A673 (cell line): ENCODE measurements around the gene C1QTNF4. TPM values are rescaled to one million over a fixed set of nuclear protein-coding genes. Genes with fewer than 3 reads are reported as not detected.

Experiments used
- BruUV-seq: library from RNA; stranded (reverse); fragments of 400-500 nt; replicated peaks from 2 replicates; lab custom pipeline; 2021; lab: Mats Ljungman, UMichigan
- CTCF ChIA-PET: fragments of 300-600 bp; sonication (Branson Sonifier 250); formaldehyde crosslinking; loops from one replicate; lab custom pipeline; 2022; ENCODE audit warnings: antibody characterized with exemption; lab: Charles Lee
- POLR2A ChIA-PET: fragments of 300-600 bp; sonication (Branson Sonifier 250); formaldehyde crosslinking; loops from one replicate; lab custom pipeline; 2022; ENCODE audit warnings: antibody characterized with exemption; ENCODE audit not compliant: low non-redundant PET; lab: Charles Lee
- DNase-seq: peaks from one replicate; pipeline ENCODE4 v3.0.0-alpha.2; 2015; ENCODE audit warnings: low spot score
- H3K27ac ChIP-seq: fragments of 200-600 bp; sonication (generic); 2 replicates; pipeline ENCODE4 v1.5.1; 2016; ENCODE audit warnings: mixed run types, low read depth, mild to moderate bottlenecking, mixed read lengths, antibody characterized with exemption, low read length; ENCODE audit not compliant: poor library complexity, severe bottlenecking
- H3K27me3 ChIP-seq: fragments of 200-600 bp; sonication (generic); replicated peaks from 2 replicates; pipeline ENCODE4 v1.6.1; 2017; ENCODE audit warnings: mixed run types, low read depth, mild to moderate bottlenecking, mixed read lengths, antibody characterized with exemption, low read length; ENCODE audit not compliant: insufficient read depth, poor library complexity
- H3K36me3 ChIP-seq: fragments of 200-600 bp; sonication (generic); 2 replicates; pipeline ENCODE4 v1.6.1; 2016; ENCODE audit warnings: mixed run types, mild to moderate bottlenecking, mixed read lengths, antibody characterized with exemption, low read length; ENCODE audit not compliant: insufficient read depth, poor library complexity, severe bottlenecking
- H3K4me1 ChIP-seq: fragments of 200-600 bp; sonication (generic); 2 replicates; pipeline ENCODE4 v1.6.1; 2017; ENCODE audit warnings: mixed run types, mild to moderate bottlenecking, mixed read lengths, antibody characterized with exemption, low read length; ENCODE audit not compliant: insufficient read depth, poor library complexity, severe bottlenecking
- H3K4me3 ChIP-seq: fragments of 200-600 bp; sonication (generic); 2 replicates; pipeline ENCODE4 v1.5.1; 2016; ENCODE audit warnings: low read depth, mixed run types, mild to moderate bottlenecking, mixed read lengths, low read length; ENCODE audit not compliant: poor library complexity, severe bottlenecking
- H3K9me3 ChIP-seq: fragments of 200-600 bp; sonication (generic); 2 replicates; pipeline ENCODE4 v1.6.1; 2016; ENCODE audit warnings: mixed run types, low read depth, mild to moderate bottlenecking, mixed read lengths, antibody characterized with exemption, low read length; ENCODE audit not compliant: poor library complexity, severe bottlenecking
- CTCF ChIP-seq: fragments of 300-800, 200-600 bp; sonication (generic); conservative IDR thresholded peaks from 2 replicates; pipeline ENCODE4 v1.5.1; 2017; ENCODE audit warnings: low read depth, mild to moderate bottlenecking, antibody characterized with exemption, low read length, moderate library complexity, mixed read lengths
- EZH2 ChIP-seq: fragments of 200-600 bp; sonication (generic); IDR thresholded peaks from 2 replicates; pipeline ENCODE4 v1.6.1; 2017; ENCODE audit warnings: borderline replicate concordance, low read depth, mild to moderate bottlenecking, mixed read lengths, antibody characterized with exemption, low read length; ENCODE audit not compliant: poor library complexity, severe bottlenecking
- intact Hi-C: fragments of 100-400 bp; cut with micrococcal nuclease; formaldehyde crosslinking; loops from one replicate; pipeline ENCODE4 v1.10.0; 2022; ENCODE audit not compliant: unreplicated experiment
- total RNA-seq: library from RNA; stranded (reverse); gene quantifications from 2 replicates; pipeline ENCODE4 v1.2.3, GENCODE V29; 2021

C1QTNF4 gene
- total RNA-seq, 1 experiment from 2014 or later = 0.41 TPM

- intact Hi-C loops = no loop called here
- TSS peak; percentile 74 for BruUV-seq
- DNase-seq = peak; percentile 98
- peak within 1 kb of the TSS; percentile 89 for H3K27ac ChIP-seq
- TF ChIP-seq CTCF (no peak), EZH2 (no peak)
- ChIA-PET CTCF (no interaction called here), POLR2A (interaction anchor here (0.6 kb wide), 1 partner anchor 59 kb away, joined by 4 read pairs; no protein-coding TSS in a partner anchor)
- H3K4me1 ChIP-seq = peaks cover 25% of the 10 kb centered on the region
- peak within 1 kb of the TSS; percentile 69 for H3K4me3 ChIP-seq
- no peaks in the 10 kb centered on the region for H3K9me3 ChIP-seq
- peaks cover 70% of the 10 kb centered on the region for H3K36me3 ChIP-seq
- H3K27me3 ChIP-seq = no peaks in the 10 kb centered on the region
These were observed 15.4 kb downstream of the C1QTNF4 start, which contains the start of the genes KBTBD4 and NDUFS3 for GRCh38 chr11:47578524-47579494. Gene KBTBD4 (minus strand): TSS chr11:47578970. CDS start chr11:47578951, 19 bp downstream. Gene NDUFS3 (plus strand): TSS chr11:47579074. CDS start chr11:47579092, 18 bp downstream.

- ChIA-PET POLR2A (interaction anchor here (0.6 to 0.7 kb wide), 2 partner anchors 71 to 101 kb away, joined by 3 to 6 read pairs; no protein-coding TSS in a partner anchor), CTCF (no interaction called here)
- Histone ChIP-seq H3K4me1 (peaks cover 25% of the 10 kb centered on the region), H3K9me3 (no peaks in the 10 kb centered on the region), H3K4me3 (peak overlapping the region; percentile 69), H3K27me3 (no peaks in the 10 kb centered on the region), H3K27ac (no peak overlapping the region), H3K36me3 (peaks cover 70% of the 10 kb centered on the region)
- no TSS peak for BruUV-seq
- TF ChIP-seq CTCF = no peak
- TF ChIP-seq EZH2 = no peak
- DNase-seq = no peak
- intact Hi-C loops = no loop called here
These were observed 16.7 kb downstream of the C1QTNF4 start for GRCh38 chr11:47577460-47578041.

- DNase-seq = no peak
- POLR2A ChIA-PET = interaction anchor here (1.1 kb wide), 1 partner anchor 17 kb away, joined by 3 read pairs; no protein-coding TSS in a partner anchor
- CTCF ChIA-PET = interaction anchor here (0.7 to 0.9 kb wide), 2 partner anchors 31 to 119 kb away, joined by 4 read pairs; no protein-coding TSS in a partner anchor
- TF ChIP-seq EZH2 = no peak
- TF ChIP-seq CTCF = no peak
- no peaks in the 10 kb centered on the region for H3K27me3 ChIP-seq
- H3K4me3 ChIP-seq = no peak overlapping the region
- BruUV-seq = no TSS peak
- intact Hi-C loops = no loop called here
- H3K4me1 ChIP-seq = peaks cover 13% of the 10 kb centered on the region
- no peaks in the 10 kb centered on the region for H3K9me3 ChIP-seq
- H3K36me3 ChIP-seq = peaks cover 63% of the 10 kb centered on the region
- no peak overlapping the region for H3K27ac ChIP-seq
These were observed 20.9 kb downstream of the C1QTNF4 start for GRCh38 chr11:47573321-47573720.
